UCSD-AML1 (cell line): ENCODE results near the gene HDGFL2.

Source experiments
- DNase-seq: peaks from one replicate; lab custom pipeline; 2025; ENCODE audit not compliant: unreplicated experiment; lab: John Stamatoyannopoulos, UW

The HDGFL2 gene

DNA sequence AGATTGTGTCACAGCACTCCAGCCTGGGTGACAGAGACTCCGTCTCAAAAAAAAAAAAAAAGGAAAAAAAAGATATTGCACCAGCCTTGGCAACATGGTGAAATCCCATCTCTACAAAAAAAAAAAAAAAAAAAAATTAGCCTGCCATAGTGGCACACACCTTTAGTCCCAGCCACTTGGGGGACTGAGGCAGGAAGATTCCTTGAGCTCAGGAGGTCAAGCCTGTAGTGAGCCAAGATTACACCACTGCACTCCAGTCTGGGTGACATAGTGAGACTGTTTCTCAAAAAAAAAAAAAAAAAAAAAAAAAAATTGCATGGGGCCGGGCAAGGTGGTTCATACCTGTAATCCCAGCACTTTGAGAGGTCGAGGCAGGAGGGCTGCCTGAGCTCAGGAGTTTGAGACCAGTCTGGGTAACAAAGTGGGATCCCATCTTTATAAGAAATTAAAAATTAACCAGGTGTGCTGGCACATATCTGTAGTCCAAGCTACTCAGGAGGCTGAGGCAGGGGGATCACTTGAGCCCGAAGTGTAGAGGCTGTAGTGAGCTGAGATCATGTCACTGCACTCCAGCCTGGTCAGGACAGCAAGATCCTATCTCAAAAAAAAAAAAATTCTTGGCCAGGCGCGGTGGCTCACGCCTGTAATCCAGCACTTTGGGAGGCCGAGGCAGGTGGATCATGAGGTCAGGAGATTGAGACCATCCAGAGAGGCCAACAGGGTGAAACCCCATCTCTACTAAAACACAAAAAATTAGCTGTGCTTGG is 7.1 kb upstream of the HDGFL2 start:
- no peak for DNase-seq

DNA sequence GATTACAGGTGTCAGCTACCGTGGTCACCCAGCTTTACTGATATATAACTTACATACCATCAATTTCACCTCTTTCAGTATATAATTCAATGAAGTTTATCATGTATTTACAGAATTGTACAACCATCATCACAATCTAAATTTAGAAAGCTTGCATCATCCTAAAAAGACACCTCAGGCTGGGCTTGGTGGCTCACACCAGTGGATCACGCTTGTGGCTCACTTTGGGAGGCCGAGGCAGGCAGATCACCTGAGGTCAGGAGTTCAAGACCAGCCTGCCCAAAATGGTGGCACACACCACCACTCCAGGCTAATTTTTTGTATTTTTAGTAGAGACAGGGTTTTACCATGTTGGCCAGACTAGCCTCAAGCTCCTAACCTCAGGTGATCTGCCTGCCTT is 4.3 kb upstream of the HDGFL2 start:
- DNase-seq: no peak

DNA sequence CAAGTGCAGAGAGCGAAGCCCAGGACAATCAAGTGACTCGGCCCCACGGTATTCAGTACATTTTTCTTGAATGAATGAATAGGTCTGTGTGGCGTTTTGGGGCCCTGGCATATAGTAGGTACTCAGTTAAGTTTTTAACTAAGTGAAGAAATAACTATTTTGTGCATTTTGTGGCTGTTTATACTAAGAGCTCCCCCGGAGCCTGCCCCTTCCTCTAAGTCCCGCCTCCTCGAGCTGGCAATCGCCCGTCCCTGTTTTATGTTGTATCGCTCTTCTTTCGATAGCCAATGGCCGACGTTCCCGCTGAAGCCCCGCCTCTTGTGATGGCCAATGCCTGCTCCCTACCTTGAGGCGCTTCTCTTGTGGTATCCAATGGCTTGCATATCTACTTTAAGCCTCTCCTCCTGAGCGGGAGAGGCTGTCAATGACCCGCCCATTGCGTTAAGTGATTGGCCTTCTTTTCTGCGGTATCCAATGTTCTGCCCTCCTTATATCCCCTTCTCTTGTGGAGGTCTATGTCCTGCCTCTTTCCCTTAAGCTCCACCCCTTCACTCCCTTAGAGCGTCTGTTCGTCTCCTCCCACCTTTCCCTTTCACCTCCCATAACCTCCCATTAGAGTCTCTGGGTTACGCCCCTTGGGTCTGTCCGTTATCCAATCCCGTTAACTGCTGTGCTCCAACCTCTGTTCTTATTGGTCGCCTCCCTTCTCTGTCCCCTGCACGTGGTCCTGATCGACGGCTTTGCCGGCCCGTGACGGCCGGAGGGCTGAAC is 509 bp upstream of the HDGFL2 start:
- DNase-seq: peak; percentile 97

DNA sequence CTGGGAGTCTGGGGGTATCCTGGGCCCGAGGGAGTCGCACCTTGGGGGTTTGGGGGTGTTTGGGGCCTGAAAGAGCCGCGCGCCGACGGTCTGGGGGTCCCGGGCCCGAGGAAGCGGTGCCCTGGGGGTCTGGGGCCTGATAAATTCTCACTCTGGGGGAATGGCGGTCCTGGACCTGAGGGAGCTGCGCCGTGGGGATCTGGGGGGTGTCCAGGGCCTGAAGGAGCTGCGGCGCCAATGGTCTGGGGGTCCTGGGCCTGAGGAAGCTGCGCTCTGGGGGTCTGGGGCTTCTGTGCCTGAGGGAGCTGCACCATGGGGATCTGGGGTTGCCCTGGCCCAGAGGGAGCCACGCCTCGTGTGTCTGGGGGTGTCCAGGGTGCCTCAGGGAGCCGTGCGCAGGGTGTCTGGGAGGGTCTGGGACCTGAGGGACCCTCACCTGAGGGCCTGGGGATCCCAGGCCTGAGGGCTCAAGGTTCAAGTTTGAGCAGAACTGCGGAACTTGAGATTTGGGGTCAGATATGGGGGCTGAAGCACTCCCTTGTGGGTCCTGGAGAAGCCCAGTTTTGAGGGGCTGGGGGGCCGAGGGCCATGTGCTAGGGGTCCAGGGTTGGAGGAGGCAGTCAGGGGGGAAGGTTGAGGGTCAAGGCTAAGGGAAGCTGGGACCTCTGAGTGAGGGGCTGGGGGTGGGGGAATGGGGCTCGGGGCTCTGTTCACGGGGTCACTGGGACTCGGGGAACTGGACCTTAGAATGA is 1.1 kb downstream of the HDGFL2 start:
- DNase-seq: no peak

DNA sequence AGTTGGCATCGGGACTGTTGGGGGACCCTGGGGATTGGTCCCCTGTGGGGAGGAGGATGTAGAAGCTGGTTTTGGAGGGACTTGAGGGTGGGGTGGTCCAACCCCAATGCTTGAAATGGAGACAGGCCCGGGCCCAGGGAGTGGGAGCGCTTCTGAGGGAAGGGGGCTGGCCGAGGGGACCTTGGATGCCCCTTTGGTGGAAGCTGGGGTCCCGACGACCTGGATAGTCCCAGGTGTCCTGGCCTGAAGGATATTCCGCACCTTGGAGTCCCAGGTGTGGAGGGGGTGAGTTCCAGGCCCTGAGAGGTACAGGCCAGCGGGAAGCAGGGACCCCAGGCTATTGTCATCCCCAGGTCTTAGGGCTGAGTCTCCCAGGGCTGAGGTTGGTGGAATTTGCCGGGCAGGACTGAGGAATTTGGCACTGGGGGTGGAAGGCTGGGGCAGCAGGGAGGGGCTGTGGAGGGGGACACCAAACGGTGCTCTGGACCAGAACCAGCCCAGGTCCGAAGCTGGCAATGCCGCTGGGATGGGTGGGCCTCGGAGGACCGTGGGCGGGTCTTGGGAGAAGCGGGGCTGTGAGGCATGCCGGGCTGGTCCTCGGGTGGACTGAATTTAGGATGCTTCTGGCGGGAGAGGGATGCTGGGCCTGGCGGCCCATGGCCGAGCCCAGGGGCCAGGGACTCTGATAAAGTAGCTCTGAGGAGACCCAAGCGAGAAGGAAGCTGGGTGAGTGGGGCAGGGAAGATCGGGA is 1.8 kb downstream of the HDGFL2 start:
- DNase-seq: no peak

DNA sequence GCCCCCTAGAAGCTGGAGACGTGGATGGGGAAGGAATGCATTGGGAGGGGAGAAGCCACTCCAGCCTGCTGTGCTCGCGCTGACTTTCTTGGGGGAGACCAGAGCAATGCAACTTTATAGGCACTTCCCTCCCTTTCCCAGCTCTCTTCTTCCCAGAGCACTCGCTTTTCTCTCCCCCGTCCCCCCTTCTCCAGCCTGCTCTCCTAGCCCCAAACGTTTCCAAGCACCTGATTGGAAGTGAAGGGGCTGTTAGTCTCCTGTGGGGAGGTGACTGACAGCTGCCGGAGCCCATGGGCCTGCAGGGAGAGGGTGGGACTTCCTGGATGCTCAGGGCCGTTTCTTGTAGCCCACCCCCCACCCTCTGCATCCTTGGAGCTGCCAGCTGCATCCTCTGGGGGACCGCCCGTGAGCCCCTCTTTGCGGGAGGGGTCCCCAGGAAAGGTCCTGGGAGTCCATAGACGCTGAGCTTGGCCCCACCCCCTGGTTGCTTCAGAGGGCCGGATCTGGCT is 2.5 kb downstream of the HDGFL2 start:
- DNase-seq: no peak

DNA sequence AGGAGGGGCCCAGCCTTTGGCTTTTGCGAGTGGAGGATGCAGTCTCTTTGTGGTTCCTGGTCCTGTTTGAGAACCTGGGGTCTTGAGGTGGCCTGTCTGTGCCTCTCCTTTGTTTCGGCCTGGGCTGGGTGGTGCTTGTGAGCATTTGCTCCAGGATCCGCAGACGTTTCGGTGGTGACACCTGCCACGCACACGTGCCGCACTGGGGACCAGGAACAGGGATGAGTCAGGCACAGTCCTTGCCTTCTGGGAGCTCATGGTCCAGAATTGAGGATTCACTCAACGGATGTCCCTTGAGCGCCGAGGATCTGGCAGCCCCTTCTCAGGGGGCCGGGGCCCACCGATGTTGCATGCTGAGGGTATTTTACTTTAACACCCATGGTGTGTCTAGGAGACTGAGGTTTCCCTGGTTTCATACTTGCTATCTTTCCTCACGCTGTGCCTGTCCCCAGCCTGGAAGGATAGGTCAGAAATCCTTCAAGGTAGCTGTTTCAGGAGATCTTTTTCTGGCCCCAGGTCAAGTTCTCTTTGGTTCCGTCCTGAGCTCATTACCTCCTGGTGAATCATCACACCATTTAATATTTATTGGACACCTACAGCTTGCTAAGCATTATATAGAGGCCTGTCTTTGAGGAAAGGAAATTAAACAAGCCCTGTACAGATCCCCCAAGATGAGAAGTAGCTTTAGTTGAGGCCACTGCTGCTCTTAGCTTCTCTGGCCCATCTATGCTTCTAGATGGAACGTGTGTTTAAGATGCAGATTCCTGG is 5.1 kb downstream of the HDGFL2 start:
- no peak for DNase-seq

DNA sequence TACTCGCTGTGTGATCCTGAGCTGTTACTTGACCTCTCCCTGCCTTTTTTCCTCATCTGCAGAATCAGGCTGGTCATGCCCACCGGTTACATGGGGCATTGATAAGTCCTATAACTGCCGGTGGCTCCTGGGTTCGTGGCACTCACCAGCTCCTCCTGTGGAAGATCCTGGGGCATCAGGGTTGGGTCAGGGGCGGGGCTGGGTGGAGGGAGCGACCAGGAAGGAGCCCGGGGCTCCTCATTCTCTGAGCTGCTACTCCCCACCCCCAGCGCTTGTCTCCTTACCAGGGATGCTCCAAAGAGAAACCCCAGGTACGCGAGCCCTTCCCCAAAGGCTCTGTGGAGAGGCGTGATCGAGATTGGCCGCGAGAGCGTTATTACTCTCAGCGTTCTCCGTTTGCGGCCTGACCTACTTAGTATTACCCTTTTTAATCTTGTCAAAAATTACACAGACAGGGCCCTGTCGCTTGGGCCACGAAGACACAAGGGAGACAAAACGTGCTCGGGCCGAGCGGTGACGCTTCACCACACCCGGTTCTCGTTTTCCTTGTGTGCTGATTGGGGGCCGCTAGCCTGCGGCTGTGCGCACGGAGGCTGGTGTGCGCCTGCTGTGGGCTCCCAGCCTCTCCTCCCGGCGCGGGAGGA is 10.7 kb downstream of the HDGFL2 start:
- no peak for DNase-seq

DNA sequence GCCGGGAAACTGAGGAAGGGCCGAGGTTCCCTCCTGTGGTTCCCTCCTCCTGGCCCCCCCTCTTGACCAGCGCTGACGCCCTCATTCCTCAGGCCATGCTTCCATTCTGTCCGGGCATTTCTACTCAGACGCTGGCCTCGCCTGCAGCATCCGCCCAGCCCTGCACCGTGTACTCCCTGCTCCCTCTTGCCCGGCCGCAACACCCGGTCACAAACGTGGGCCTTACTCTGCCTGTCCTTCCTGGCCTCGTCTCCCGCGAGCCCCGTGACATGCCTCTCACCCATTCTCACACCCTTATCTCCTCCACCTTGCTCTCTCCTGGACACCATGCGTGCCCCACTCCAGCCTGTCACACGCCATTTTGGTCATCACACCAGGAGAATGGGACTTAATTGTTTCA is 11.3 kb downstream of the HDGFL2 start:
- no peak for DNase-seq

DNA sequence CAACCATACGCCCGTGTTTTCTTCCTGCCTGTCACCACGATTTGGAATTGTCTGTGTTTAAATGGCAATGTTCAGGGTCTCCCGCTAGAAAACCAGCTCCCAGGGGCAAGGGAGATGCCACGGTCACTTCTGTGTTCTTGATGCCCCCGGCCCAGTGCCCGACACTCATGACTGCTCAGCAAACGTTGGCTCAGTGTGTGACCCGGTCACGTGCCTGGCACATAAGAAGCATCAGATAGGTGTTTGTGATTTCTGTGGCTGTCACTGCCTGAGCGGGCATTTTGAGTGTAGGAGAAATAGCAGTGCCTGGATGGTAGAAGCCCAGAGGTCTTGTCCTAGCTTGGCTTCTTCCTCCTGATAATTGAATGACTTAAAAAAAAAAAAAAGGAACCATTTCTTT is 15.5 kb downstream of the HDGFL2 start:
- DNase-seq: no peak

DNA sequence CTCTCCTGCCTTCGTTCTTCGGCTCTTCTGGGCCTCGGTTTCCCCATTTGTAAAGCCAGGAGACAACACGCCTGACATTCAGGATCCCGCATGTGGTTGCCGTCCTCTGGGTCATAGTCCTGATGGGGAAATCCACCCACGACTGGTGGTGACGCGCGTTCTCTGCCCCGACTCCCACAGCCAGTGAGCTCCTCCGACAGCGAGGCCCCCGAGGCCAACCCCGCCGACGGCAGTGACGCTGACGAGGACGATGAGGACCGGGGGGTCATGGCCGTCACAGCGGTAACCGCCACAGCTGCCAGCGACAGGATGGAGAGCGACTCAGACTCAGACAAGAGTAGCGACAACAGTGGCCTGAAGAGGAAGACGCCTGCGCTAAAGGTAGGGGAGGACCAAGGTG is 16.4 kb downstream of the HDGFL2 start:
- DNase-seq: no peak

DNA sequence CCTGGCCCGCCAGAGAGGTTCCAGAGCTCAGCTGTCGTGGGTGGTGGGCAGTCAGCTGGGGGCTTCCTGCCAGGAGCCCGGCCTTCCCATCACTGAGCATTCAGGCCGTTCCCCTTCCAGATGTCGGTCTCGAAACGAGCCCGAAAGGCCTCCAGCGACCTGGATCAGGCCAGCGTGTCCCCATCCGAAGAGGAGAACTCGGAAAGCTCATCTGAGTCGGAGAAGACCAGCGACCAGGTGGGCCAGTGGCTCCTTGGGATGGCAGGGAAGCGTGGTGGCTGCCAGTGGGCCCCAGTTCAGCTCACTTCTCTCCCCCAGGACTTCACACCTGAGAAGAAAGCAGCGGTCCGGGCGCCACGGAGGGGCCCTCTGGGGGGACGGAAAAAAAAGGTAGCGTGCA is 19.3 kb downstream of the HDGFL2 start:
- no peak for DNase-seq

DNA sequence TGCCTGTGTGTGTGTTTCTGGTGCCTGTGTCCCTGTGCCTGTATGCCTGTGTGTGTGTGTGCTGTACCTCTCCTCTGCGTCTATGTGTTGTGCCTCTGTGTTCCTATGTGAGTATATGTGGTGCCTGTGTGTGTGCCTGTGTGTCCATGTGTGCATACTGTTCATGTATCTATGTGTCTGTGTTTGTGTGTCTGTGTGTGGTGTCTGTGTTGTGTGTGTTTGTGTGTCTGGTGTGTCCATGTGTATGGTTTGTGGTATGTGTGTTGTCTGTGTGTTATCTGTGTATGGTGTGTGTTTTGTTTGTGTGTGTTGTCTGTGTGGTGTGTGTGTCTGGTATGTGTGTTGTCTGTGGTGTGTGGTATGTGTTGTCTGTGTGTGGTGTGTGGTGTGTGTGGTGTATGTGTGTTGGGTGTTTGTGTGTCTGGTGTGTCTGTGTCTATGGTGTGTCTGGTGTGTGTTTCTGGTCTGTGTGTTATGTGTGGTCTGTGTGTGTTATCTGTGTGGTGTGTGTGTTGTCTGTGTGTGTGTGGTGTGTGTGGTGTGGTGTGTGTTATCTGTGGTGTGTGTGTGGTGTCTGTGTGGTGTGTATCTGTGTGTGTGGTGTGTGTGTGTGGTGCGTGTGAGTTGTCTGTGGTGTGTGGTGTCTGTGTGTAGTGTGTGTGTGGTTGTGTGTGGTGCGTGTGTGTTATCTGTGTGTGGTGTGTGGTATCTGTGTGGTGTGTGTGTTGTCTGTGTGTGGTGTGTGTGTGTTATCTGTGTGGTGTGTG is 20.4 kb downstream of the HDGFL2 start:
- no peak for DNase-seq

DNA sequence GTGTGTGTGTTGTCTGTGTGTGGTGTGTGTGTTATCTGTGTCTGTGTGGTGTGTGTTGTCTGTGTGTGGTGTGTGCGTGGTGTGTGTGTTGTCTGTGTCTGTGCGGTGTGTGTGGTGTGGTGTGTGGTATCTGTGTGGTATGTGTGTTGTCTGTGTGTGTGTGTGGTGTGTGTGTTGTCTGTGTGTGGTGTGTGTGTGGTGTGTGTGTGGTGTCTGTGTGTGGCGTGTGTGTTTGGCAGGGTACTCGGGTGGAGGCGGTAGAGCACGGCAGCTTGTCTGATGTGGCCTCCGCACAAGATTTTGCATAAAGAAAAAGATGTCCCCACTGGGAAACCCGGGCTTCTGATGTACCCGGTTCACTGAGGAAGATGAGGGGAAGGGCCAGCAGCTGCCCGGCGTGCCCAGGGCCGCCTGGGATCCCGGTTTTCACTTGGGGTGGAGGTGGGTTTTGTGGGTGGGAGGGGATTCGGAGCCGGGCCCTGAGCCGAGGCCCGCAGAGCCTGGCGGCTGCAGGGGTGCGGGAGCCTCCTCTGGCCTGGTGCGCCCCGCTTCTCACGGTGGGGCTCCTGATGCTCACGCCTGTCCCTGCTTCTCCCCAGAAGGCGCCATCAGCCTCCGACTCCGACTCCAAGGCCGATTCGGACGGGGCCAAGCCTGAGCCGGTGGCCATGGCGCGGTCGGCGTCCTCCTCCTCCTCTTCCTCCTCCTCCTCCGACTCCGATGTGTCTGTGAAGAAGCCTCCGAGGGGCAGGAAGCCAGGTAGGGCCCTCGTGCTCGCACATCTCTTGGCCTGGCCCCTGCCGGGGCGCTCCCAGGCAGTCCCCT is 21.2 kb downstream of the HDGFL2 start:
- DNase-seq: no peak

DNA sequence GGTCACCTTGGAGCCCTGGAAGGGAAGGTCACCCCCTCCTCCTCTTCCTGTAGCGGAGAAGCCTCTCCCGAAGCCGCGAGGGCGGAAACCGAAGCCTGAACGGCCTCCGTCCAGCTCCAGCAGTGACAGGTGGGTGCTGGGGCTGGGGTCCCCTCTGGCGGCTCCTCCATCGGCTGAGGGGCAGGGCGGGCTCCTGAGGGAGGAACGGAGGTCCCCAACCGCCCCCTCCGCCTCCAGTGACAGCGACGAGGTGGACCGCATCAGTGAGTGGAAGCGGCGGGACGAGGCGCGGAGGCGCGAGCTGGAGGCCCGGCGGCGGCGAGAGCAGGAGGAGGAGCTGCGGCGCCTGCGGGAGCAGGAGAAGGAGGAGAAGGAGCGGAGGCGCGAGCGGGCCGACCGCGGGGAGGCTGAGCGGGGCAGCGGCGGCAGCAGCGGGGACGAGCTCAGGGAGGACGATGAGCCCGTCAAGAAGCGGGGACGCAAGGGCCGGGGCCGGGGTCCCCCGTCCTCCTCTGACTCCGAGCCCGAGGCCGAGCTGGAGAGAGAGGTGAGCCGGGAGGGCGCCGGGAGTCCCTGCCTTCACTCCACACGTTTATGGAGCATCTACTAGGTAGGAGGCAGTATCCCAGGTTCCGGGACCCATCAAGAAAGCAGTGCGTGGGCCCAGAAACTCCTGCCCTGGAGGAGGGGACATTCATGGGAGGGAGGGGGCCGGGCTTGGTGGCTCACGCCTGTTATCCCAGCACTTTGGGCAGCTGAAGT is 22.0 kb downstream of the HDGFL2 start:
- no peak for DNase-seq

DNA sequence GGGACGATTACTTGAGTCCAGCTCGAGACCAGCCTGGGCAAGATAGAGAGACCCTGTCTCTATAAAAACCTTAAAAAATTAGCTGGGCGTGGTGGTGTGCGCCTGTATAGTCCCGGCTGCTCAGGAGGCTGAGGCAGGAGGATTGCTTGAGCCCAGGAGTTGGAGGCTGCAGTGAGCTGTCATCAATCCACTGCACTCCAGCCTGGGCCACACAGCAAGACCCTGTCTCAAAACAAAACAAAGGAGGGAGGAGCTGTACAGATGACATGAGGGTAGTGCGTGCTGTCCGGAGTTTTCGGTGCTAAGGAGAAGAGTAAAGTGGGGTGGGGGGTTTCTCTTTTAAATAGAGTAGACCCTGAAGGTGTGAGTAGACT is 22.6 kb downstream of the HDGFL2 start:
- DNase-seq: no peak

DNA sequence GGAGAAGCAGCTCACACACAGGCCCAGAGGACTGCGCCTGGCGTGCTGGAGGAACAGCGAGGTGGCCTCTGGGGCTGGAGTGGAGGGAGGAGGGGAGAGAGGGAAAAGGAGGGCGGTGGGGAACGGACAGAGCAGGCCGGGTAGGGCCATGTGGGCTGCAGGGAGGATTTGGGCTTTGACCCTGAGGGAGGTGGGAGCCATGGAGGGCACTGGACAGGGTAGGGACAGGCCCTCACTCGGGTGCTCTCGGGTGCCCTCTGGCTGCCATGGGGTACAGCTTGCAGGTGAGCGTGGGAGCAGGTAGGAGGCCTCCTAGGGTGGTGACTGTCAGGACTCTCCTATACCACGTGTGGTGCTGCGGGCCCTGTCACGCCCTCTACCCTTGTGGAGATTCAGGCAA is 23.4 kb downstream of the HDGFL2 start:
- DNase-seq: no peak
